AG10803 (cell line): ENCODE results near the gene USH1G.

ENCODE experiments used
- DNase-seq: peaks from one replicate; pipeline ENCODE4 v3.0.0; 2010; ENCODE audit warnings: low read depth
- H3K4me3 ChIP-seq: 2 replicates; pipeline ENCODE4 v1.5.1; 2011; ENCODE audit warnings: mild to moderate bottlenecking, low read length, control low read depth
- CTCF ChIP-seq: conservative IDR thresholded peaks from 2 replicates; pipeline ENCODE4 v1.5.1; 2011; ENCODE audit warnings: mild to moderate bottlenecking, low read length, control low read depth, inconsistent platforms

USH1G gene

DNA sequence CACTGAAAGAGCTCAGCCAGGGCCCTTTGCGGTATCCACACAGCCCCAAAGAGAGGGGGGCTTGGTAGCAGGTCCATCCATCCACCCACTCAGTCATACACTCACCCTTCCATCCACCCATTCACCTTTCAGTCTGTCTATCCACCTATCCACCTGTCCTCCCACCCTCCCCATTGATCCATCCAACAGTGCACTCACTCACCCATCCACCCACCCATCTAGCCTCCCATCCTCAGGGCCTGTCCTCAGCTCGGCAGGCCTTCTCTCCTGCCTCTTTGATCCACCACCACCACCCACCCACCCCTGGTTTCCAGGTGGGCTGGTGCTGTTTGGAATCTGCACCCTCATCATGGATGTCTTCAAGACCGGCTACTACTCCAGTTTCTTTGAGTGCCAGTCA lies 2.2 kb upstream of the USH1G start:
- no peak for DNase-seq
- no peak for TF ChIP-seq CTCF

GRCh38 chr17:74924250-74924948 lies 1.3 kb upstream of the USH1G start, which contains the start of gene OTOP2:
TSS of gene OTOP2 (plus strand) at chr17:74924273. CDS start at chr17:74924633, 360 bp downstream.
- no peak for TF ChIP-seq CTCF
- DNase-seq, result no peak
- no peak within 1 kb of the TSS for H3K4me3 ChIP-seq

More for the DNA sequence above, 2.2 kb upstream of the USH1G start:
- H3K4me3 ChIP-seq, result no peak overlapping the region

GRCh38 chr17:74923538-74924249 lies 639 bp upstream of the USH1G start:
- TF ChIP-seq CTCF, result peak; percentile 46
- DNase-seq, result peak; percentile 13
- H3K4me3 ChIP-seq, result no peak overlapping the region

- no peak overlapping the region for H3K4me3 ChIP-seq
- no peak for DNase-seq
- no peak for TF ChIP-seq CTCF
These were observed 883 bp downstream of the USH1G start for GRCh38 chr17:74922172-74922571.

- H3K4me3 ChIP-seq, result no peak overlapping the region
- TF ChIP-seq CTCF, result no peak
- no peak for DNase-seq
These were observed 1.3 kb downstream of the USH1G start for GRCh38 chr17:74921769-74922168.

GRCh38 chr17:74921026-74921681 lies 1.9 kb downstream of the USH1G start:
- no peak for DNase-seq
- H3K4me3 ChIP-seq, result no peak overlapping the region

More at GRCh38 chr17:74921026-74921681, 1.9 kb downstream of the USH1G start:
- TF ChIP-seq CTCF, result no peak
